Neuronal stem cell (in vitro differentiated cells): ENCODE results near the gene CCDC12.
"Not testable (repeated sequence)": the region's sequence is repeated elsewhere in the genome, so short reads cannot be mapped to it uniquely, and the experiment has no call there.

Experiments used
- DNase-seq: peaks from one replicate; pipeline ENCODE4 v3.0.0-alpha.2; 2013; ENCODE audit warnings: low spot score
- H2AFZ ChIP-seq: one replicate; pipeline ENCODE4 v1.6.1; 2013; ENCODE audit warnings: mild to moderate bottlenecking, low read length, inconsistent platforms
- H2AK5ac ChIP-seq: 2 replicates; pipeline ENCODE4 v1.6.1; 2013; ENCODE audit warnings: low read depth, mild to moderate bottlenecking, inconsistent platforms, low read length, moderate library complexity, mixed read lengths
- H2BK120ac ChIP-seq: 2 replicates; pipeline ENCODE4 v1.6.1; 2013; ENCODE audit warnings: low read depth, mild to moderate bottlenecking, inconsistent platforms, low read length, moderate library complexity, mixed read lengths
- H2BK12ac ChIP-seq: one replicate; pipeline ENCODE4 v1.6.1; 2013; ENCODE audit warnings: low read length, inconsistent platforms
- H2BK15ac ChIP-seq: 2 replicates; pipeline ENCODE4 v1.6.1; 2013; ENCODE audit warnings: mild to moderate bottlenecking, low read length, inconsistent platforms, mixed read lengths
- H2BK5ac ChIP-seq: one replicate; pipeline ENCODE4 v1.6.1; 2013; ENCODE audit warnings: inconsistent platforms, mild to moderate bottlenecking, low read length, moderate library complexity
- H3K14ac ChIP-seq: one replicate; pipeline ENCODE4 v1.6.1; 2013; ENCODE audit warnings: low read length, inconsistent platforms
- H3K18ac ChIP-seq: 2 replicates; pipeline ENCODE4 v1.6.1; 2013; ENCODE audit warnings: low read length, inconsistent platforms
- H3K23ac ChIP-seq: 2 replicates; pipeline ENCODE4 v1.6.1; 2013; ENCODE audit warnings: low read depth, mild to moderate bottlenecking, mixed read lengths, low read length, inconsistent platforms; ENCODE audit not compliant: poor library complexity
- H3K27ac ChIP-seq: replicated peaks from 3 replicates; pipeline ENCODE4 v1.5.1; 2013; ENCODE audit warnings: low read length, inconsistent platforms
- H3K27me3 ChIP-seq, 3 experiments: 2 replicates each; pipeline ENCODE4 v1.6.1; 2013; ENCODE audit warnings: low read length in 3 of 3, mild to moderate bottlenecking in 2 of 3, inconsistent platforms in 1 of 3, low read depth in 1 of 3, mixed read lengths in 1 of 3, moderate library complexity in 1 of 3; ENCODE audit not compliant: control insufficient read depth in 3 of 3, insufficient read depth in 3 of 3
- H3K36me3 ChIP-seq, 2 donors: replicated peaks in 1 of 2; 2 replicates each; pipeline ENCODE4 v1.6.1; 2013; ENCODE audit warnings: low read length in 2 of 2; ENCODE audit not compliant: control insufficient read depth in 2 of 2, insufficient read depth in 2 of 2
- H3K4ac ChIP-seq: 2 replicates; pipeline ENCODE4 v1.6.1; 2013; ENCODE audit warnings: inconsistent platforms, mild to moderate bottlenecking, low read length, moderate library complexity
- H3K4me1 ChIP-seq, 2 donors: 1 replicate in 1 of 2; 2 replicates in 1 of 2; pipeline ENCODE4 v1.6.1; 2013; ENCODE audit warnings: low read length in 2 of 2, low read depth in 1 of 2; ENCODE audit not compliant: control insufficient read depth in 2 of 2, insufficient read depth in 1 of 2
- H3K4me2 ChIP-seq: one replicate; pipeline ENCODE4 v1.6.1; 2013; ENCODE audit warnings: mild to moderate bottlenecking, low read length, inconsistent platforms; ENCODE audit not compliant: insufficient read depth, poor library complexity, severe bottlenecking
- H3K4me3 ChIP-seq, 2 donors: 2 replicates each; pipeline ENCODE4 v1.5.1; 2013; ENCODE audit warnings: low read length in 2 of 2, mild to moderate bottlenecking in 2 of 2, inconsistent platforms in 1 of 2, moderate library complexity in 1 of 2
- H3K79me1 ChIP-seq: one replicate; pipeline ENCODE4 v1.6.1; 2013; ENCODE audit warnings: low read depth, mild to moderate bottlenecking, inconsistent platforms, low read length, moderate library complexity
- H3K9ac ChIP-seq: one replicate; pipeline ENCODE4 v1.6.1; 2013; ENCODE audit warnings: mild to moderate bottlenecking, low read depth, low read length, inconsistent platforms; ENCODE audit not compliant: poor library complexity
- H3K9me3 ChIP-seq, 2 donors: replicated peaks in 1 of 2; 2 replicates each; pipeline versions ENCODE3 to v1.6.1; 2013; ENCODE audit warnings: low read length in 2 of 2, mild to moderate bottlenecking in 2 of 2, inconsistent platforms in 1 of 2, low read depth in 1 of 2, mixed read lengths in 1 of 2, moderate library complexity in 1 of 2; ENCODE audit not compliant: control insufficient read depth in 2 of 2, insufficient read depth in 1 of 2
- H4K8ac ChIP-seq: one replicate; pipeline ENCODE4 v1.6.1; 2013; ENCODE audit warnings: low read depth, mild to moderate bottlenecking, inconsistent platforms, low read length, moderate library complexity
- H4K91ac ChIP-seq: one replicate; pipeline ENCODE4 v1.6.1; 2013; ENCODE audit warnings: low read length, low read depth, mild to moderate bottlenecking, inconsistent platforms; ENCODE audit not compliant: poor library complexity
- WGBS, 2 donors: extraction: QIAGEN DNeasy Blood & Tissue Kit; methylation state at CpG; one replicate each; pipeline ENCODE4 v1.1.7; 2013; ENCODE audit warnings: missing lambda C conversion rate in 2 of 2, mixed read lengths in 1 of 2; ENCODE audit not compliant: insufficient read length in 2 of 2, insufficient replicate concordance in 1 of 2; ENCODE audit errors: extremely low coverage in 2 of 2; 5-methylcytosine and 5-hydroxymethylcytosine counted together

The CCDC12 gene

GRCh38 chr3:46910914-46911313, 65.6 kb downstream of the CCDC12 start:
- not testable (repeated sequence) for DNase-seq, H2AK5ac ChIP-seq, H3K23ac ChIP-seq, H2BK12ac ChIP-seq, H4K91ac ChIP-seq, H3K9me3 ChIP-seq, H3K27me3 ChIP-seq, H3K4ac ChIP-seq, H3K14ac ChIP-seq, H3K18ac ChIP-seq, H2BK5ac ChIP-seq, H3K79me1 ChIP-seq, H3K9ac ChIP-seq, H3K4me2 ChIP-seq, H4K8ac ChIP-seq, H2BK15ac ChIP-seq, H2AFZ ChIP-seq, H3K4me3 ChIP-seq, H3K4me1 ChIP-seq, H2BK120ac ChIP-seq, H3K27ac ChIP-seq
- H3K36me3 ChIP-seq, result peaks cover 2 to 12% of the 10 kb centered on the region in 2 donors
- WGBS, 2 donors, result no CpG with 5 or more reads among the region's 10 CpGs

DNA sequence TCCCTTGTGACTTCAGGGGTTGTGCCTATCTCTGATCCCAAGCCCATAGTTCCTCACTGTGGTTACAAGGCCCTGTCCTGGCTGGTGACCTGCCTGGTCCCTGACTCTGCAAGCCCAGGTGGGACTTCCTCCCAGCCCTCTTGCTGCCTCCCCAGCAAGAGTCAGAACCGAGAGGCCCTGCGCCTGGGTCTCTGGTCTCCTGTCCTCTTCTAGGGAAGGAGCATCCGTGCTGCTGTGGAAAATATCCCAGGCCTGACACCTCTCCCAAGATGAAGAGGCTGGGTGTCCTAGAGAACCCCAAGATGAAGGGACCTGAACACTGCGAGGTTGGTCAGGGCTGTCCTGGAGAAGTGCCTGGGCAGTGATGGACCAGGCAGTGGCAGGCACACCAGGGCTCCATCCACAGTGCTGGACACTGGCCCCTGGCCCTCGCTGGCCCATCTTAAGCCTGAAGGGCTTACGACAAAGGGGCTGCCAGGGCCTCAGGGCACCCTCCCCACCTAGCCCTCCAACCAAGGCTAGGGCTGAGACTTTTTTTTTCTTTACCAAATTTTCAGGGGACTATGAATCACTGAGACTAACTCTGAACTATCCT, 66.3 kb downstream of the CCDC12 start:
- Histone ChIP-seq H3K14ac (no peak overlapping the region), H3K27me3 (peaks cover 0 to 3% (median 0%) of the 10 kb centered on the region in 3 experiments), H3K4me2 (no peak overlapping the region), H2AK5ac (peak overlapping the region; percentile 60), H3K4me1 (peaks cover 0 to 4% of the 10 kb centered on the region in 2 donors), H3K27ac (no peak overlapping the region), H2BK5ac (no peak overlapping the region), H2BK12ac (no peak overlapping the region), H2BK15ac (no peak overlapping the region), H3K4ac (no peak overlapping the region), H3K18ac (no peak overlapping the region), H2BK120ac (no peak overlapping the region), H3K23ac (peak overlapping the region; percentile 49), H3K4me3 (no peak overlapping the region), H3K9ac (peak overlapping the region; percentile 51), H4K8ac (peak overlapping the region; percentile 70), H3K9me3 (peaks cover 0 to 4% of the 10 kb centered on the region in 2 donors), H3K79me1 (no peaks in the 10 kb centered on the region), H3K36me3 (peaks cover 2 to 9% of the 10 kb centered on the region in 2 donors), H4K91ac (no peak overlapping the region), H2AFZ (peak overlapping the region; percentile 65)
- WGBS, 2 donors, result no CpG with 5 or more reads among the region's 6 CpGs
- DNase-seq, result no peak

- H3K27ac ChIP-seq, result no peak overlapping the region
- peaks cover 0 to 5% (median 3%) of the 10 kb centered on the region in 3 experiments for H3K27me3 ChIP-seq
- H3K9ac ChIP-seq, result peak overlapping the region; percentile 51
- H3K18ac ChIP-seq, result peak overlapping the region; percentile 69
- H4K91ac ChIP-seq, result no peak overlapping the region
- peaks cover 0 to 4% of the 10 kb centered on the region in 2 donors for H3K4me1 ChIP-seq
- no peak overlapping the region for H3K4ac ChIP-seq
- no peak overlapping the region for H3K4me2 ChIP-seq
- WGBS, 2 donors, result no CpG with 5 or more reads among the region's 18 CpGs
- H2BK12ac ChIP-seq, result peak overlapping the region; percentile 18
- peaks cover 0 to 2% of the 10 kb centered on the region in 2 donors for H3K9me3 ChIP-seq
- H3K79me1 ChIP-seq, result no peaks in the 10 kb centered on the region
- peak overlapping the region; percentile 49 for H3K23ac ChIP-seq
- H2BK15ac ChIP-seq, result no peak overlapping the region
- H3K4me3 ChIP-seq, result no peak overlapping the region
- H4K8ac ChIP-seq, result peak overlapping the region; percentile 70
- H2AK5ac ChIP-seq, result peak overlapping the region; percentile 79
- peaks cover 2 to 6% of the 10 kb centered on the region in 2 donors for H3K36me3 ChIP-seq
- peak overlapping the region; percentile 65 for H2AFZ ChIP-seq
- H2BK120ac ChIP-seq, result no peak overlapping the region
- no peak overlapping the region for H3K14ac ChIP-seq
- no peak overlapping the region for H2BK5ac ChIP-seq
- peak; percentile 79 for DNase-seq
Measured at GRCh38 chr3:46909535-46910161, 66.9 kb downstream of the CCDC12 start.

GRCh38 chr3:46908986-46909534, 67.5 kb downstream of the CCDC12 start:
- peaks cover 2 to 6% of the 10 kb centered on the region in 2 donors for H3K36me3 ChIP-seq
- no peak for DNase-seq
- peak overlapping the region in 1 of 2 donors; percentile 4 for H3K4me3 ChIP-seq
- H3K23ac ChIP-seq, result peak overlapping the region; percentile 10
- peaks cover 0 to 5% (median 3%) of the 10 kb centered on the region in 3 experiments for H3K27me3 ChIP-seq
- H2AFZ ChIP-seq, result peak overlapping the region; percentile 65
- no peak overlapping the region for H3K4ac ChIP-seq
- peak overlapping the region; percentile 18 for H2BK12ac ChIP-seq
- no peak overlapping the region for H3K14ac ChIP-seq
- H2BK5ac ChIP-seq, result no peak overlapping the region
- H3K9ac ChIP-seq, result peak overlapping the region; percentile 47
- peak overlapping the region; percentile 79 for H2AK5ac ChIP-seq
- peak overlapping the region; percentile 69 for H3K18ac ChIP-seq
- no peak overlapping the region for H2BK15ac ChIP-seq
- H2BK120ac ChIP-seq, result no peak overlapping the region
- peaks cover 0 to 4% of the 10 kb centered on the region in 2 donors for H3K4me1 ChIP-seq
- no peak overlapping the region for H3K27ac ChIP-seq
- H4K91ac ChIP-seq, result no peak overlapping the region
- H3K9me3 ChIP-seq, result peaks cover 0 to 2% of the 10 kb centered on the region in 2 donors
- H4K8ac ChIP-seq, result peak overlapping the region; percentile 0
- H3K4me2 ChIP-seq, result no peak overlapping the region
- no CpG with 5 or more reads among the region's 8 CpGs for WGBS, 2 donors
- no peaks in the 10 kb centered on the region for H3K79me1 ChIP-seq
